PC-3 (cell line): ENCODE results near the gene MFSD6L. TPM values are rescaled to one million over a fixed set of nuclear protein-coding genes. Genes with fewer than 3 reads are reported as not detected.

Experiments used
- ATAC-seq: fragments of 200-7000 bp; cut with Tn5 transposase; 2 replicates; pipeline ENCODE4 v1.9.1; 2020; ENCODE audit warnings: mild to moderate bottlenecking, moderate library complexity
- BruUV-seq: library from RNA; stranded (reverse); fragments of 400-500 nt; replicated peaks from 2 replicates; lab custom pipeline; 2021; lab: Mats Ljungman, UMichigan
- CTCF ChIA-PET: fragments of 300-600 bp; sonication (Branson Sonifier 250); formaldehyde crosslinking; loops from one replicate; lab custom pipeline; 2022; ENCODE audit warnings: antibody characterized with exemption; lab: Charles Lee
- POLR2A ChIA-PET: fragments of 300-600 bp; sonication (Branson Sonifier 250); formaldehyde crosslinking; loops from one replicate; lab custom pipeline; 2022; ENCODE audit warnings: antibody characterized with exemption; ENCODE audit not compliant: unreplicated experiment; lab: Charles Lee
- DNase-seq: peaks from one replicate; pipeline ENCODE4 v3.0.0-alpha.2; 2015
- H2AFZ ChIP-seq: fragments of 300-600 bp; sonication (generic); 2 replicates; pipeline ENCODE4 v1.6.0; 2016; ENCODE audit warnings: antibody characterized with exemption, low read length
- H3F3A ChIP-seq: fragments of 300-600 bp; sonication (generic); one replicate; pipeline ENCODE4 v1.6.0; 2017; ENCODE audit warnings: antibody characterized with exemption, low read length, control low read depth, mild to moderate bottlenecking; ENCODE audit not compliant: unreplicated experiment
- H3K27ac ChIP-seq: fragments of 300-600 bp; sonication (generic); 2 replicates; pipeline ENCODE4 v1.5.1; 2016; ENCODE audit warnings: mild to moderate bottlenecking, low read length
- H3K27me3 ChIP-seq: fragments of 300-600 bp; sonication (generic); 2 replicates; pipeline ENCODE4 v1.6.1; 2016; ENCODE audit warnings: low read length, mixed read lengths
- H3K36me3 ChIP-seq: fragments of 300-600 bp; sonication (generic); 2 replicates; pipeline ENCODE4 v1.6.1; 2016; ENCODE audit warnings: low read depth, mixed run types, low read length, mixed read lengths
- H3K4me1 ChIP-seq: fragments of 300-600 bp; sonication (generic); 2 replicates; pipeline ENCODE4 v1.5.1; 2016; ENCODE audit warnings: low read length; ENCODE audit not compliant: insufficient read depth
- H3K4me2 ChIP-seq: fragments of 300-600 bp; sonication (generic); 2 replicates; pipeline ENCODE4 v1.6.0; 2016; ENCODE audit warnings: low read length
- H3K4me3 ChIP-seq: fragments of 300-600 bp; sonication (generic); 2 replicates; pipeline ENCODE4 v1.5.1; 2016; ENCODE audit warnings: mild to moderate bottlenecking, low read length, mixed read lengths
- H3K79me2 ChIP-seq: fragments of 300-600 bp; sonication (generic); 2 replicates; pipeline ENCODE4 v1.6.1; 2017; ENCODE audit warnings: low read length, mixed read lengths
- H3K9ac ChIP-seq: fragments of 300-600 bp; sonication (generic); 2 replicates; pipeline ENCODE4 v1.6.0; 2016; ENCODE audit warnings: mild to moderate bottlenecking, low read length
- H3K9me2 ChIP-seq: fragments of 300-600 bp; sonication (generic); replicated peaks from 2 replicates; pipeline ENCODE4 v1.6.1; 2016; ENCODE audit warnings: mixed run types, low read length, mixed read lengths
- H3K9me3 ChIP-seq: fragments of 300-600 bp; sonication (generic); 2 replicates; pipeline ENCODE4 v1.6.1; 2016; ENCODE audit warnings: low read length, mixed read lengths
- H4K20me1 ChIP-seq: fragments of 300-600 bp; sonication (generic); 2 replicates; pipeline ENCODE4 v1.6.1; 2016; ENCODE audit warnings: low read length, mixed read lengths
- EZH2 ChIP-seq: fragments of 300-600 bp; sonication (generic); IDR thresholded peaks from one replicate; pipeline ENCODE4 v1.6.1; 2017; ENCODE audit warnings: antibody characterized with exemption, mild to moderate bottlenecking, low read length; ENCODE audit not compliant: unreplicated experiment
- EZH2phosphoT487 ChIP-seq: fragments of 300-600 bp; sonication (generic); IDR thresholded peaks from 2 replicates; pipeline ENCODE4 v1.6.1; 2018; ENCODE audit warnings: mild to moderate bottlenecking, antibody characterized with exemption, low read length, borderline replicate concordance
- intact Hi-C: fragments of 100-400 bp; cut with micrococcal nuclease; formaldehyde crosslinking; loops from 2 replicates; pipeline ENCODE4 v1.9.0; 2023
- total RNA-seq: library from RNA; depleted of rRNA; stranded (reverse); fragments of >200 nt; gene quantifications from 2 replicates; pipeline ENCODE4 v1.2.3, GENCODE V29; 2014
- TF ChIP-seq, protein P1 (sequence below): fragments of 300-600 bp; sonication (generic); conservative IDR thresholded peaks from 2 replicates; pipeline ENCODE4 v1.5.1; 2017; ENCODE audit warnings: antibody characterized with exemption, low read depth, mild to moderate bottlenecking, low read length

The MFSD6L gene
- total RNA-seq, 1 experiment from 2014 or later, result 0.07 TPM

DNA sequence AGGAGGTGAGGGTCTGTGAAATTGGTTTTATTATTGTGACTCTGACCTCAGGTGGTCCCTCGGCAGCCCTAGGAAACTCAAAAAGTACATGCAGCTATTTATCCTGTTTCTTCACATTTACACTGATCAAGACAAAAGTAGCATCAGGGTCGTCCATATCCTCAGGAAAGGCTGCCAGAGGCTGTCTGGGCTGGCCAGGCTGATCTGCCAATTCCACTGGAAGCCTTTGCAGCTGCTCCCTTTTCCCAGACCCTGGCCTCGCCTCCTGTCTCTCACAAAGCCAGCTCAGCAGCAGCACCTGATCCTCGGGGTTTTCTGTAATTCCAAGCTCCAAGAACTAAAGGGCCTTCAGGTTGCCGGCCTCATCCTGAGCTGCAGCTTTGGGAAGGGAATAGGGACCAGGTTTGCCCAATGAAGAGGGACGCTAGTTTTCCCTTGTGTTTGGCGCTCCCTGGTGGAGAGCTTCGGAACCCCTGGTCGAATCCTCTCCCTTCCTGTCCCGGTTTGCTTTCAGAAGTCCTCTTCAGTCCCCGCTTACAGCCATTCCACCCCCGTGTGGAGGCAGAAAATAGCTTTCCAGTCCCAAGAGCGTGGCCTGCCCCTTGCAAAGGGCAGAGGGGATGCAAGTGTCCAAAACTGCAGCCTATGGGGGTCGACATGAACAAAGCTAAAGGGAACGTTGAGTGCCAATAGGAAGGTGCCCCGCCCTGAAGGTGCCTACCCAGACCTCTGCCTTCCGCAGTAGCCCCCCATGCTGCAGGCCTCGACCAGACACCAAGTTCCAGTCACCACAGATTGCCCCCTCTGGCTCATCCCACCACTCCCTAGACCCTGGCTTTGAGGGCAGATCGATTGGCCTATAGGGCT lies 13.4 kb downstream of the MFSD6L start:
- CTCF ChIA-PET, result interaction anchor here (0.5 to 1.1 kb wide), 5 partner anchors 9 to 485 kb away, joined by 3 to 10 read pairs (median 3); no protein-coding TSS in a partner anchor
- DNase-seq, result peak; percentile 71
- H3K4me3 ChIP-seq, result no peak overlapping the region
- 0 out of 2 replicates have a peak, but pooled peaks cover 14% of the 10 kb centered on the region for H3K27me3 ChIP-seq
- POLR2A ChIA-PET, result no interaction called here
- H3K79me2 ChIP-seq, result no peaks in the 10 kb centered on the region
- BruUV-seq, result no TSS peak
- H3K4me2 ChIP-seq, result no peak overlapping the region
- H3K9ac ChIP-seq, result no peak overlapping the region
- H3K4me1 ChIP-seq, result no peaks in the 10 kb centered on the region
- H3K36me3 ChIP-seq, result no peaks in the 10 kb centered on the region
- H4K20me1 ChIP-seq, result no peaks in the 10 kb centered on the region
- H3K27ac ChIP-seq, result no peak overlapping the region
- ATAC-seq, result peak; percentile 74
- TF ChIP-seq, protein P1, sequence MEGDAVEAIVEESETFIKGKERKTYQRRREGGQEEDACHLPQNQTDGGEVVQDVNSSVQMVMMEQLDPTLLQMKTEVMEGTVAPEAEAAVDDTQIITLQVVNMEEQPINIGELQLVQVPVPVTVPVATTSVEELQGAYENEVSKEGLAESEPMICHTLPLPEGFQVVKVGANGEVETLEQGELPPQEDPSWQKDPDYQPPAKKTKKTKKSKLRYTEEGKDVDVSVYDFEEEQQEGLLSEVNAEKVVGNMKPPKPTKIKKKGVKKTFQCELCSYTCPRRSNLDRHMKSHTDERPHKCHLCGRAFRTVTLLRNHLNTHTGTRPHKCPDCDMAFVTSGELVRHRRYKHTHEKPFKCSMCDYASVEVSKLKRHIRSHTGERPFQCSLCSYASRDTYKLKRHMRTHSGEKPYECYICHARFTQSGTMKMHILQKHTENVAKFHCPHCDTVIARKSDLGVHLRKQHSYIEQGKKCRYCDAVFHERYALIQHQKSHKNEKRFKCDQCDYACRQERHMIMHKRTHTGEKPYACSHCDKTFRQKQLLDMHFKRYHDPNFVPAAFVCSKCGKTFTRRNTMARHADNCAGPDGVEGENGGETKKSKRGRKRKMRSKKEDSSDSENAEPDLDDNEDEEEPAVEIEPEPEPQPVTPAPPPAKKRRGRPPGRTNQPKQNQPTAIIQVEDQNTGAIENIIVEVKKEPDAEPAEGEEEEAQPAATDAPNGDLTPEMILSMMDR, result peak; percentile 77
- TF ChIP-seq EZH2phosphoT487, result no peak
- no peaks in the 10 kb centered on the region for H3K9me2 ChIP-seq
- H2AFZ ChIP-seq, result no peak overlapping the region
- H3K9me3 ChIP-seq, result no peaks in the 10 kb centered on the region
- no peaks in the 10 kb centered on the region for H3F3A ChIP-seq
- intact Hi-C loops, result loop anchor here (1.0 kb wide), 1 partner anchor 31 kb away; no protein-coding TSS in a partner anchor

DNA sequence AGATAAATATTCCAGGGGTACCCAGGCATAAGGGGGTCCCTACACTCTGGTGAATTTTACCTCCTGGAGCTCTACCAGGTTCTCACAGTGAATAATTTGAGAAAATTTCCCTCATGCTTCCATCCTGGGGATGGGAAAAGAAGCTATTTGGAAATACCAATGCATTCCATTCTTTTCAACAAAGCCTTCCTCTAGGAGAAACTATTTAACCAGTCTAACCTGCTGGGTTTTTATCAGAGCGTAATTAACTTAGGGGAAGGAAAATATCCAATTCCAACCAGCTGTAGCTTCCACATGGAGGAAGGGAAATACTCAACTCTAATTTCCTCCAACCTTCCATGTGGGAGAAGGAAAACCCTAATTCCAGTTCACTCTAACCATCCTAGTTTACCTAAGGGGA lies 17.0 kb downstream of the MFSD6L start:
- H3K9ac ChIP-seq, result no peak overlapping the region
- intact Hi-C loops, result no loop called here
- no peaks in the 10 kb centered on the region for H4K20me1 ChIP-seq
- H3K9me3 ChIP-seq, result no peaks in the 10 kb centered on the region
- DNase-seq, result no peak
- H3K27me3 ChIP-seq, result peaks cover 1% of the 10 kb centered on the region; the same call in 1 of the 2 replicates
- POLR2A ChIA-PET, result no interaction called here
- no peak overlapping the region for H3K4me3 ChIP-seq
- no peaks in the 10 kb centered on the region for H3K4me1 ChIP-seq
- TF ChIP-seq EZH2, result no peak
- TF ChIP-seq, protein P1, result no peak
- no peak for TF ChIP-seq EZH2phosphoT487
- H3K79me2 ChIP-seq, result no peaks in the 10 kb centered on the region
- CTCF ChIA-PET, result no interaction called here
- H3K27ac ChIP-seq, result no peak overlapping the region
- BruUV-seq, result no TSS peak
- H2AFZ ChIP-seq, result no peak overlapping the region
- no peak overlapping the region for H3K4me2 ChIP-seq
- no peaks in the 10 kb centered on the region for H3K36me3 ChIP-seq
- no peaks in the 10 kb centered on the region for H3F3A ChIP-seq
- no peaks in the 10 kb centered on the region for H3K9me2 ChIP-seq
- no peak for ATAC-seq

DNA sequence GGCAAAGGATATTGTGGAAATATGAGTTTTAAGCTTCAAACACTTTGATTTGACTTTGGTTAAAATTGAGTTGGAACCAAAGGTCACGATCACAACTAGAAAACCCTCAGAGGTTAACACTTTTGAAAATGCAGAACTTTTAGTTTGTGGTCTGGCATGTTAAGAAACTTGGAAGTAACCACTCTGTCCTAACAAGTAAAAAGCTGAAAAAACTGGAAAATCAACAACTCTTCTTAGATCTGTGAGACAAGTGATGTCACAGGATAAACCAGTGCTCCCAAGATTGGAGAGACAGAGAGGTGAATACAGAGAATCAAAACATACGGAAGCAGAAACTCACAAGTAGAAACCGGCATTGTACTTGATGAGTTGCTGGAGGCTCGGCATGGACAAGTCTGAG lies 17.4 kb downstream of the MFSD6L start:
- TF ChIP-seq EZH2phosphoT487, result no peak
- no peak for TF ChIP-seq EZH2
- TF ChIP-seq, protein P1, result no peak
- ATAC-seq (no peak), DNase-seq (no peak)
- H3K36me3 ChIP-seq, result no peaks in the 10 kb centered on the region
- H3K9me2 ChIP-seq, result no peaks in the 10 kb centered on the region
- H3K79me2 ChIP-seq, result no peaks in the 10 kb centered on the region
- no peak overlapping the region for H3K4me3 ChIP-seq
- no peak overlapping the region for H3K27ac ChIP-seq
- ChIA-PET POLR2A (no interaction called here), CTCF (no interaction called here)
- H3K4me2 ChIP-seq, result no peak overlapping the region
- H3K9ac ChIP-seq, result no peak overlapping the region
- no peaks in the 10 kb centered on the region for H3K9me3 ChIP-seq
- BruUV-seq, result no TSS peak
- H3F3A ChIP-seq, result no peaks in the 10 kb centered on the region
- H3K4me1 ChIP-seq, result no peaks in the 10 kb centered on the region
- no peak overlapping the region for H2AFZ ChIP-seq
- peaks cover 5% of the 10 kb centered on the region; the same call in 1 of the 2 replicates for H3K27me3 ChIP-seq
- no peaks in the 10 kb centered on the region for H4K20me1 ChIP-seq
- intact Hi-C loops, result no loop called here
